SK-N-SH treated with all-trans-retinoic acid at 6 μM for 48 hours (cell line): Measurements from ENCODE around the gene HES1.

Source experiments
- ATAC-seq: fragments of 200-7000 bp; cut with Tn5 transposase; 3 replicates; pipeline ENCODE4 v1.9.1; 2020; ENCODE audit warnings: mild to moderate bottlenecking, moderate library complexity
- ARNTL ChIP-seq: fragments of 450-650 bp; formaldehyde crosslinking; IDR thresholded peaks from 2 replicates; pipeline ENCODE4 v1.5.0; 2020; ENCODE audit warnings: low read depth, mild to moderate bottlenecking, moderate library complexity, borderline replicate concordance
- BACH2 ChIP-seq: fragments of 250-450 bp; sonication (Bioruptor Pico); IDR thresholded peaks from 2 replicates; pipeline ENCODE4 v1.9.0; 2021; ENCODE audit warnings: mild to moderate bottlenecking, borderline replicate concordance
- CSDC2 ChIP-seq: fragments of 250-450 bp; sonication (Bioruptor Pico); IDR thresholded peaks from 2 replicates; pipeline ENCODE4 v1.5.0; 2020; ENCODE audit warnings: mild to moderate bottlenecking, moderate library complexity
- CSRNP3 ChIP-seq: fragments of 250-450 bp; sonication (Bioruptor Pico); IDR thresholded peaks from 2 replicates; pipeline ENCODE4 v1.5.1; 2021; ENCODE audit warnings: mild to moderate bottlenecking, moderate library complexity
- ESRRG ChIP-seq: fragments of 250-450 bp; sonication (Bioruptor Pico); IDR thresholded peaks from 2 replicates; pipeline ENCODE4 v1.6.1; 2021; ENCODE audit warnings: mild to moderate bottlenecking
- GLIS3 ChIP-seq: fragments of 250-450 bp; sonication (Bioruptor Pico); IDR thresholded peaks from 2 replicates; pipeline ENCODE4 v1.5.0; 2020; ENCODE audit warnings: mild to moderate bottlenecking, moderate library complexity
- ISL1 ChIP-seq: fragments of 250-450 bp; sonication (Bioruptor Pico); IDR thresholded peaks from 2 replicates; pipeline ENCODE4 v2.1.2; 2022; ENCODE audit warnings: mild to moderate bottlenecking, moderate library complexity
- OSR1 ChIP-seq: fragments of 250-450 bp; sonication (Bioruptor Pico); IDR thresholded peaks from 2 replicates; pipeline ENCODE4 v1.8.0; 2022; ENCODE audit warnings: moderate library complexity, mild to moderate bottlenecking, inconsistent platforms
- PATZ1 ChIP-seq: fragments of 250-450 bp; sonication (Bioruptor Pico); IDR thresholded peaks from 2 replicates; pipeline ENCODE4 v1.8.0; 2020; ENCODE audit warnings: mild to moderate bottlenecking, moderate library complexity, borderline replicate concordance
- PPARA ChIP-seq: fragments of 250-450 bp; sonication (Bioruptor Pico); IDR thresholded peaks from 2 replicates; pipeline ENCODE4 v1.5.0; 2020; ENCODE audit warnings: mild to moderate bottlenecking, borderline replicate concordance
- RARB ChIP-seq: fragments of 250-450 bp; sonication (Bioruptor Pico); IDR thresholded peaks from 2 replicates; pipeline ENCODE4 v1.8.0; 2021; ENCODE audit warnings: mild to moderate bottlenecking, moderate library complexity
- SNAI2 ChIP-seq: fragments of 250-450 bp; sonication (Bioruptor Pico); IDR thresholded peaks from 2 replicates; pipeline ENCODE4 v1.5.0; 2020; ENCODE audit warnings: mild to moderate bottlenecking, moderate library complexity
- TCF4 ChIP-seq: fragments of 250-450 bp; sonication (Bioruptor Pico); IDR thresholded peaks from 2 replicates; pipeline ENCODE4 v1.8.0; 2021; ENCODE audit warnings: mild to moderate bottlenecking, moderate library complexity, borderline replicate concordance
- TOX ChIP-seq: fragments of 250-450 bp; sonication (Bioruptor Pico); IDR thresholded peaks from 2 replicates; pipeline ENCODE4 v1.8.0; 2021; ENCODE audit warnings: mild to moderate bottlenecking, moderate library complexity, borderline replicate concordance
- ZC3H10 ChIP-seq: fragments of 250-450 bp; sonication (Bioruptor Pico); IDR thresholded peaks from 2 replicates; pipeline ENCODE4 v1.5.1; 2021; ENCODE audit warnings: mild to moderate bottlenecking, moderate library complexity
- ZFP3 ChIP-seq: fragments of 250-450 bp; sonication (Bioruptor Pico); IDR thresholded peaks from 2 replicates; pipeline ENCODE4 v1.5.0; 2020; ENCODE audit warnings: mild to moderate bottlenecking, moderate library complexity
- ZFP30 ChIP-seq: fragments of 450-650 bp; formaldehyde crosslinking; IDR thresholded peaks from 2 replicates; pipeline ENCODE4 v1.5.0; 2022; ENCODE audit warnings: mild to moderate bottlenecking, moderate library complexity
- ZNF565 ChIP-seq: fragments of 450-650 bp; formaldehyde crosslinking; conservative IDR thresholded peaks from 2 replicates; pipeline ENCODE4 v1.5.0; 2020; ENCODE audit warnings: low read depth, mild to moderate bottlenecking, moderate library complexity
- ZNF70 ChIP-seq: fragments of 450-650 bp; formaldehyde crosslinking; IDR thresholded peaks from 2 replicates; pipeline ENCODE4 v1.5.0; 2020; ENCODE audit warnings: mild to moderate bottlenecking, moderate library complexity
- ZNF8 ChIP-seq: fragments of 450-650 bp; formaldehyde crosslinking; IDR thresholded peaks from 2 replicates; pipeline ENCODE4 v1.5.0; 2020; ENCODE audit warnings: mild to moderate bottlenecking, moderate library complexity
- TF ChIP-seq, protein P1 (sequence below): fragments of 250-450 bp; sonication (Bioruptor Pico); IDR thresholded peaks from 2 replicates; pipeline ENCODE4 v1.5.0; 2020; ENCODE audit warnings: mild to moderate bottlenecking, moderate library complexity
- TF ChIP-seq, protein P2 (sequence below): fragments of 250-450 bp; sonication (Bioruptor Pico); IDR thresholded peaks from 2 replicates; pipeline ENCODE4 v1.5.1; 2020; ENCODE audit warnings: low read depth, mild to moderate bottlenecking, moderate library complexity
- TF ChIP-seq, protein P3 (sequence below): fragments of 250-450 bp; sonication (Bioruptor Pico); IDR thresholded peaks from 2 replicates; pipeline ENCODE4 v1.8.0; 2021; ENCODE audit warnings: low read depth, mild to moderate bottlenecking, moderate library complexity, borderline replicate concordance

Gene HES1

DNA sequence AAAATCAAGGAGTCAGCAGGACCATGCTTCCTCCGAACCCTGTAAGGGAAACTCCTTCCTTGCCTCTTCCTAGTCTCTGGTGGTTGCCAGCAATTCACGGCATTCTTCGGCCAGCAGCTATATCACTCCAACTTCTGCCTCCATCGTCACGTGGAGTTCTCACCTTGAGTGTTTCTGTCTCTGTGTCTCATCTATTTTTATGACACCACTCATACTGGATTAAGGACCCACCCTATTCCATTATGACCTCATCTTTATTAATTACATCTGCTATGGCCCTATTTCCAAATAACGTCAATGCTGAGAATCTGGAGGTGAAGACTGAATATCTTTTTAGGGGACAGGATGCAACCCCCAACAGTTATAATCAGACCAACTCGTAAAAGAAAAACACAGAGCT lies 21.8 kb upstream of the HES1 start:
- no peak for ATAC-seq
- TF ChIP-seq ZFP30 (CRISPR knock-in tag), result no peak
- no peak for TF ChIP-seq ZNF565 (CRISPR knock-in tag)
- no peak for TF ChIP-seq ZC3H10
- TF ChIP-seq BACH2 (CRISPR knock-in tag), result no peak
- TF ChIP-seq ISL1 (CRISPR knock-in tag), result no peak
- TF ChIP-seq PATZ1 (CRISPR knock-in tag), result no peak
- no peak for TF ChIP-seq CSRNP3
- TF ChIP-seq CSDC2 (CRISPR knock-in tag), result no peak
- TF ChIP-seq ZNF8, result no peak
- no peak for TF ChIP-seq TCF4 (CRISPR knock-in tag)
- no peak for TF ChIP-seq ZFP3
- TF ChIP-seq, protein P1, sequence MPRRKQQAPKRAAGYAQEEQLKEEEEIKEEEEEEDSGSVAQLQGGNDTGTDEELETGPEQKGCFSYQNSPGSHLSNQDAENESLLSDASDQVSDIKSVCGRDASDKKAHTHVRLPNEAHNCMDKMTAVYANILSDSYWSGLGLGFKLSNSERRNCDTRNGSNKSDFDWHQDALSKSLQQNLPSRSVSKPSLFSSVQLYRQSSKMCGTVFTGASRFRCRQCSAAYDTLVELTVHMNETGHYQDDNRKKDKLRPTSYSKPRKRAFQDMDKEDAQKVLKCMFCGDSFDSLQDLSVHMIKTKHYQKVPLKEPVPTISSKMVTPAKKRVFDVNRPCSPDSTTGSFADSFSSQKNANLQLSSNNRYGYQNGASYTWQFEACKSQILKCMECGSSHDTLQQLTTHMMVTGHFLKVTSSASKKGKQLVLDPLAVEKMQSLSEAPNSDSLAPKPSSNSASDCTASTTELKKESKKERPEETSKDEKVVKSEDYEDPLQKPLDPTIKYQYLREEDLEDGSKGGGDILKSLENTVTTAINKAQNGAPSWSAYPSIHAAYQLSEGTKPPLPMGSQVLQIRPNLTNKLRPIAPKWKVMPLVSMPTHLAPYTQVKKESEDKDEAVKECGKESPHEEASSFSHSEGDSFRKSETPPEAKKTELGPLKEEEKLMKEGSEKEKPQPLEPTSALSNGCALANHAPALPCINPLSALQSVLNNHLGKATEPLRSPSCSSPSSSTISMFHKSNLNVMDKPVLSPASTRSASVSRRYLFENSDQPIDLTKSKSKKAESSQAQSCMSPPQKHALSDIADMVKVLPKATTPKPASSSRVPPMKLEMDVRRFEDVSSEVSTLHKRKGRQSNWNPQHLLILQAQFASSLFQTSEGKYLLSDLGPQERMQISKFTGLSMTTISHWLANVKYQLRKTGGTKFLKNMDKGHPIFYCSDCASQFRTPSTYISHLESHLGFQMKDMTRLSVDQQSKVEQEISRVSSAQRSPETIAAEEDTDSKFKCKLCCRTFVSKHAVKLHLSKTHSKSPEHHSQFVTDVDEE (CRISPR knock-in tag), result no peak
- no peak for TF ChIP-seq ESRRG (CRISPR knock-in tag)
- no peak for TF ChIP-seq TOX (CRISPR knock-in tag)
- no peak for TF ChIP-seq GLIS3
- TF ChIP-seq OSR1 (CRISPR knock-in tag), result no peak
- no peak for TF ChIP-seq ARNTL
- TF ChIP-seq, protein P2, sequence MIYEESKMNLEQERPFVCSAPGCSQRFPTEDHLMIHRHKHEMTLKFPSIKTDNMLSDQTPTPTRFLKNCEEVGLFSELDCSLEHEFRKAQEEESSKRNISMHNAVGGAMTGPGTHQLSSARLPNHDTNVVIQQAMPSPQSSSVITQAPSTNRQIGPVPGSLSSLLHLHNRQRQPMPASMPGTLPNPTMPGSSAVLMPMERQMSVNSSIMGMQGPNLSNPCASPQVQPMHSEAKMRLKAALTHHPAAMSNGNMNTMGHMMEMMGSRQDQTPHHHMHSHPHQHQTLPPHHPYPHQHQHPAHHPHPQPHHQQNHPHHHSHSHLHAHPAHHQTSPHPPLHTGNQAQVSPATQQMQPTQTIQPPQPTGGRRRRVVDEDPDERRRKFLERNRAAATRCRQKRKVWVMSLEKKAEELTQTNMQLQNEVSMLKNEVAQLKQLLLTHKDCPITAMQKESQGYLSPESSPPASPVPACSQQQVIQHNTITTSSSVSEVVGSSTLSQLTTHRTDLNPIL (CRISPR knock-in tag), result no peak
- no peak for TF ChIP-seq PPARA (CRISPR knock-in tag)
- no peak for TF ChIP-seq ZNF70

GRCh38 chr3:194117104-194117845 lies 18.7 kb upstream of the HES1 start:
- TF ChIP-seq PPARA (CRISPR knock-in tag) (no peak), OSR1 (CRISPR knock-in tag) (no peak), TOX (CRISPR knock-in tag) (no peak), ZNF8 (no peak), ZC3H10 (no peak), CSRNP3 (no peak), BACH2 (CRISPR knock-in tag) (no peak), PATZ1 (CRISPR knock-in tag) (no peak), SNAI2 (CRISPR knock-in tag) (no peak), RARB (CRISPR knock-in tag) (no peak)
- TF ChIP-seq, protein P3, sequence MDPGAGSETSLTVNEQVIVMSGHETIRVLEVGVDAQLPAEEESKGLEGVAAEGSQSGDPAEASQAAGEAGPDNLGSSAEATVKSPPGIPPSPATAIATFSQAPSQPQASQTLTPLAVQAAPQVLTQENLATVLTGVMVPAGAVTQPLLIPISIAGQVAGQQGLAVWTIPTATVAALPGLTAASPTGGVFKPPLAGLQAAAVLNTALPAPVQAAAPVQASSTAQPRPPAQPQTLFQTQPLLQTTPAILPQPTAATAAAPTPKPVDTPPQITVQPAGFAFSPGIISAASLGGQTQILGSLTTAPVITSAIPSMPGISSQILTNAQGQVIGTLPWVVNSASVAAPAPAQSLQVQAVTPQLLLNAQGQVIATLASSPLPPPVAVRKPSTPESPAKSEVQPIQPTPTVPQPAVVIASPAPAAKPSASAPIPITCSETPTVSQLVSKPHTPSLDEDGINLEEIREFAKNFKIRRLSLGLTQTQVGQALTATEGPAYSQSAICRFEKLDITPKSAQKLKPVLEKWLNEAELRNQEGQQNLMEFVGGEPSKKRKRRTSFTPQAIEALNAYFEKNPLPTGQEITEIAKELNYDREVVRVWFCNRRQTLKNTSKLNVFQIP, result no peak
- no peak for ATAC-seq
